HepG2 (cell line): Measurements from ENCODE around the gene RHBDL1. TPM values are rescaled to one million over a fixed set of nuclear protein-coding genes. Genes with fewer than 3 reads are reported as not detected.

Experiments
- ARHGAP35 ChIP-seq: sonication (generic); formaldehyde crosslinking; IDR thresholded peaks from 2 replicates; pipeline ENCODE4 v1.9.0; 2022; ENCODE audit warnings: mild to moderate bottlenecking, inconsistent platforms, moderate library complexity, missing genetic modification reagents, borderline replicate concordance
- GABPA ChIP-seq, 2 experiments: IDR thresholded peaks; 2 replicates each; pipeline ENCODE4 v1.6.1; 2011 to 2016; ENCODE audit warnings: low read depth in 2 of 2, low read length in 1 of 2, missing biosample characterization in 1 of 2, missing genetic modification characterization in 1 of 2
- HIVEP1 ChIP-seq: sonication (generic); formaldehyde crosslinking; IDR thresholded peaks from 2 replicates; pipeline ENCODE4 v1.4.0; 2020; ENCODE audit warnings: mild to moderate bottlenecking, missing genetic modification reagents
- HNRNPH1 ChIP-seq: fragments of 200-400 bp; formaldehyde crosslinking; optimal IDR thresholded peaks from 2 replicates; pipeline ENCODE3; 2017; ENCODE audit warnings: mild to moderate bottlenecking, low read depth, low read length
- HNRNPK ChIP-seq: fragments of 200-400 bp; formaldehyde crosslinking; IDR thresholded peaks from 2 replicates; pipeline ENCODE4 v1.6.1; 2018; ENCODE audit warnings: low read length, low read depth, moderate library complexity, mild to moderate bottlenecking; ENCODE audit not compliant: poor library complexity, severe bottlenecking
- IRF2 ChIP-seq: IDR thresholded peaks from 2 replicates; pipeline ENCODE4 v1.6.1; 2018; ENCODE audit warnings: missing genetic modification reagents, missing compliant biosample characterization
- NKX3-1 ChIP-seq: sonication (generic); formaldehyde crosslinking; IDR thresholded peaks from 2 replicates; pipeline ENCODE4 v1.5.0; 2020; ENCODE audit warnings: missing genetic modification reagents
- RARG ChIP-seq: sonication (generic); formaldehyde crosslinking; IDR thresholded peaks from 2 replicates; pipeline ENCODE4 v1.4.0; 2020; ENCODE audit warnings: low read depth, mild to moderate bottlenecking, missing genetic modification reagents
- SMC3 ChIP-seq: IDR thresholded peaks from 2 replicates; pipeline ENCODE4 v1.6.1; 2011; ENCODE audit warnings: low read length, improper control_type of control experiment
- TBX3 ChIP-seq: fragments of 450-650 bp; IDR thresholded peaks from 2 replicates; pipeline ENCODE4 v1.6.1; 2017; ENCODE audit warnings: antibody characterized with exemption, mild to moderate bottlenecking, inconsistent platforms, borderline replicate concordance
- ZBTB39 ChIP-seq: sonication (generic); formaldehyde crosslinking; IDR thresholded peaks from 2 replicates; pipeline ENCODE4 v1.5.0; 2020; ENCODE audit warnings: missing genetic modification reagents
- ZNF556 ChIP-seq: sonication (generic); formaldehyde crosslinking; IDR thresholded peaks from 2 replicates; pipeline ENCODE4 v1.4.0; 2020; ENCODE audit warnings: mild to moderate bottlenecking, missing genetic modification reagents, borderline replicate concordance
- ZNF577 ChIP-seq: sonication (generic); formaldehyde crosslinking; IDR thresholded peaks from 2 replicates; pipeline ENCODE4 v1.4.0; 2020; ENCODE audit warnings: mild to moderate bottlenecking, low read depth, missing genetic modification reagents, borderline replicate concordance
- ZNF7 ChIP-seq: IDR thresholded peaks from 2 replicates; pipeline ENCODE4 v1.6.1; 2016; ENCODE audit warnings: missing biosample characterization, missing genetic modification reagents
- polyA plus RNA-seq, 8 experiments: library from polyadenylated mRNA; depleted of rRNA in 3 of 8; stranded (reverse) in 7 of 8; unstranded in 1 of 8; fragments of >200 nt; fragmentation: Illumina TruSeq in 4 of 8; extraction: Trizol in 4 of 8; gene quantifications; 2 replicates each; pipeline versions ENCODE4 v1.2.1 to v1.2.3, GENCODE V29; 2011 to 2016; ENCODE audit warnings: low read depth in 4 of 8, missing spikeins in 1 of 8, mixed read lengths in 1 of 8; ENCODE audit not compliant: insufficient read depth in 1 of 8
- total RNA-seq, 5 experiments: library from RNA; depleted of rRNA; stranded (reverse); fragments of >200 nt; fragmentation: Illumina TruSeq; extraction: Trizol; gene quantifications; 2 replicates each; pipeline ENCODE4 v1.2.3, GENCODE V29; 2016; ENCODE audit warnings: low read depth in 1 of 5
- TF ChIP-seq, protein P1 (sequence below): sonication (generic); formaldehyde crosslinking; IDR thresholded peaks from 2 replicates; pipeline ENCODE4 v1.5.1; 2020; ENCODE audit warnings: missing genetic modification reagents, mild to moderate bottlenecking, borderline replicate concordance
- TF ChIP-seq, protein P2 (sequence below): sonication (generic); formaldehyde crosslinking; IDR thresholded peaks from 2 replicates; pipeline ENCODE4 v1.8.0; 2023; ENCODE audit warnings: mild to moderate bottlenecking, missing genetic modification reagents
- TF ChIP-seq, protein P3 (sequence below): sonication (generic); formaldehyde crosslinking; IDR thresholded peaks from 2 replicates; pipeline ENCODE4 v1.8.0; 2022; ENCODE audit warnings: missing genetic modification reagents, mild to moderate bottlenecking, inconsistent platforms, borderline replicate concordance
- TF ChIP-seq, protein P4 (sequence below): sonication (generic); formaldehyde crosslinking; IDR thresholded peaks from 2 replicates; pipeline ENCODE4 v1.5.1; 2020; ENCODE audit warnings: missing genetic modification reagents, mild to moderate bottlenecking, borderline replicate concordance
- TF ChIP-seq, protein P5 (sequence below): sonication (generic); formaldehyde crosslinking; IDR thresholded peaks from 2 replicates; pipeline ENCODE4 v1.4.0; 2020; ENCODE audit warnings: missing genetic modification reagents, borderline replicate concordance

The RHBDL1 gene
- total and polyA plus RNA-seq, 2 of the 13 experiments (the other 11 are each of a cell fraction or from before 2014, with no cell fraction given) = 1.8 to 3.8 TPM

DNA sequence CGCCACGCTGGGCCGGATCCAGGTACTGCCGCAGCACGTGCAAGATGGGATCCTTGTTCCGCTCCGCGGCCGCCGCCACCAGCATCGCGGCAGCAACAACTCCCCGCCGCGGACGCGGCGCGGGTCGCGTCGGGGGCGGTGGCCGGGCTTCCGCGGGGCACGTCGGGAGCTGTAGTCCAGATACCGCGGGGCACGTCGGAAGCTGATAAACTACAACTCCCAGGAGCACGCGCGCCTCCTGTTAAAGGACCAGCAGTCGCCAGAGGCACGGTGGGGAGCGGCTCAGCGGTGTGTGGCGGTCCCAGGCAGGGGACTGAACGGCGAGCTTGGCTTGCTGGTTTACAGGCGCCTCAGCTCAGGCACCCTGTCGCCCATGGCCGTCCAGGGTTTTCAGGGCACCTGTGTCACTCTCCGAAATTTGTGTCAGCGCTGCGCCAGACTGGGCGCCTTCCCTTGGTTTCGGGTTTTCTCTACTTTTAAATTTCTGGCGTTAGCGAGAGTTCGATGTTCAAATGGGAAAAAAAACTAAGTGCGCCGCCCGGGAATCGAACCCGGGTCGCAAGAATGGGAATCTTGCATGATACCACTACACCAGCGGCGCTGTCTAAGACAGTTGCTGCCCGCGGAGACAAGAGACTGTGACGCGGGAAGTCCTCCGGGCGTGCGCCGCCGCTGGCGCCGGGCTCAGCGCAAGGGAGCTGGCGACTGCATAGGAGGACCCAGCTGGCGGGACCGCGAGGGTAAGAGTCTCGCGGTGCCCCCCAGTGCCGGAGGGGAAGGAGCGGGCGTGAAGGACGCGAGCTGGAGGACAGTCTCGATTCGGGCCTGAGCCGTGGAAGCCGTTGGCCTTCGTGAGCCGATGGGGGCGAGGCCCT is 39.0 kb upstream of the RHBDL1 start, which contains the start of gene METTL26 (continued):
- TF ChIP-seq TBX3 = no peak
- TF ChIP-seq ZBTB39 (CRISPR knock-in tag) = peak; percentile 26
- TF ChIP-seq ZNF556 (CRISPR knock-in tag) = peak; percentile 80; the same call in 1 of the 2 replicates
- TF ChIP-seq, protein P1, sequence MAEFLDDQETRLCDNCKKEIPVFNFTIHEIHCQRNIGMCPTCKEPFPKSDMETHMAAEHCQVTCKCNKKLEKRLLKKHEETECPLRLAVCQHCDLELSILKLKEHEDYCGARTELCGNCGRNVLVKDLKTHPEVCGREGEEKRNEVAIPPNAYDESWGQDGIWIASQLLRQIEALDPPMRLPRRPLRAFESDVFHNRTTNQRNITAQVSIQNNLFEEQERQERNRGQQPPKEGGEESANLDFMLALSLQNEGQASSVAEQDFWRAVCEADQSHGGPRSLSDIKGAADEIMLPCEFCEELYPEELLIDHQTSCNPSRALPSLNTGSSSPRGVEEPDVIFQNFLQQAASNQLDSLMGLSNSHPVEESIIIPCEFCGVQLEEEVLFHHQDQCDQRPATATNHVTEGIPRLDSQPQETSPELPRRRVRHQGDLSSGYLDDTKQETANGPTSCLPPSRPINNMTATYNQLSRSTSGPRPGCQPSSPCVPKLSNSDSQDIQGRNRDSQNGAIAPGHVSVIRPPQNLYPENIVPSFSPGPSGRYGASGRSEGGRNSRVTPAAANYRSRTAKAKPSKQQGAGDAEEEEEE = no peak
- no peak for TF ChIP-seq HNRNPK
- TF ChIP-seq, protein P2, sequence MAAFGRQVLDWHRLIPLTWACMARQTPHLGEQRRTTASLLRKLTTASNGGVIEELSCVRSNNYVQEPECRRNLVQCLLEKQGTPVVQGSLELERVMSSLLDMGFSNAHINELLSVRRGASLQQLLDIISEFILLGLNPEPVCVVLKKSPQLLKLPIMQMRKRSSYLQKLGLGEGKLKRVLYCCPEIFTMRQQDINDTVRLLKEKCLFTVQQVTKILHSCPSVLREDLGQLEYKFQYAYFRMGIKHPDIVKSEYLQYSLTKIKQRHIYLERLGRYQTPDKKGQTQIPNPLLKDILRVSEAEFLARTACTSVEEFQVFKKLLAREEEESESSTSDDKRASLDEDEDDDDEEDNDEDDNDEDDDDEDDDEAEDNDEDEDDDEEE (CRISPR knock-in tag) = peak; percentile 94
- no peak for TF ChIP-seq ZNF577 (CRISPR knock-in tag)
- peak; percentile 54; the same call in 1 of the 2 replicates for TF ChIP-seq GABPA (IDR thresholded peaks at IDR 0.05; ENCODE audit: low read depth, low read length)
- peak; percentile 78 for TF ChIP-seq GABPA (CRISPR knock-in tag; IDR thresholded peaks at IDR 0.05; ENCODE audit: low read depth)
- TF ChIP-seq, protein P3, sequence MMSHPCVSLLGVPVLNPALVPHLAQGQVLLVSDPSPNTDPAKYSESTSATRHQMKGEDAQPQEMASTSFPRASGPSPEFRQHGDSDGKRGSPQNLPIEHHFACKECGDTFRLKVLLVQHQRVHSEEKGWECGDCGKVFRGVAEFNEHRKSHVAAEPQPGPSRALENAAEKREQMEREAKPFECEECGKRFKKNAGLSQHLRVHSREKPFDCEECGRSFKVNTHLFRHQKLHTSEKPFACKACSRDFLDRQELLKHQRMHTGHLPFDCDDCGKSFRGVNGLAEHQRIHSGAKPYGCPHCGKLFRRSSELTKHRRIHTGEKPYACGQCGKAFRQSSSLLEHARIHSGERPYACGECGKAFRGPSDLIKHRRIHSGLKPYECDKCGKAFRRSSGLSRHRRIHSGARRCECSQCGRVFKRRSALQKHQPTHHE = peak; percentile 25; the same call in 1 of the 2 replicates
- TF ChIP-seq HNRNPH1 = no peak
- TF ChIP-seq, protein P4, sequence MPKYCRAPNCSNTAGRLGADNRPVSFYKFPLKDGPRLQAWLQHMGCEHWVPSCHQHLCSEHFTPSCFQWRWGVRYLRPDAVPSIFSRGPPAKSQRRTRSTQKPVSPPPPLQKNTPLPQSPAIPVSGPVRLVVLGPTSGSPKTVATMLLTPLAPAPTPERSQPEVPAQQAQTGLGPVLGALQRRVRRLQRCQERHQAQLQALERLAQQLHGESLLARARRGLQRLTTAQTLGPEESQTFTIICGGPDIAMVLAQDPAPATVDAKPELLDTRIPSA (CRISPR knock-in tag) = peak; percentile 38; the same call in 1 of the 2 replicates
- no peak for TF ChIP-seq ZNF7 (CRISPR knock-in tag)
- peak; percentile 88 for TF ChIP-seq IRF2 (CRISPR knock-in tag)
- TF ChIP-seq ARHGAP35 (CRISPR knock-in tag) = 0 out of 2 replicates have a peak, but pooled peaks have one; percentile 93
- TF ChIP-seq HIVEP1 = no peak
- TF ChIP-seq NKX3-1 (CRISPR knock-in tag) = no peak
- no peak for TF ChIP-seq SMC3
- TF ChIP-seq, protein P5, sequence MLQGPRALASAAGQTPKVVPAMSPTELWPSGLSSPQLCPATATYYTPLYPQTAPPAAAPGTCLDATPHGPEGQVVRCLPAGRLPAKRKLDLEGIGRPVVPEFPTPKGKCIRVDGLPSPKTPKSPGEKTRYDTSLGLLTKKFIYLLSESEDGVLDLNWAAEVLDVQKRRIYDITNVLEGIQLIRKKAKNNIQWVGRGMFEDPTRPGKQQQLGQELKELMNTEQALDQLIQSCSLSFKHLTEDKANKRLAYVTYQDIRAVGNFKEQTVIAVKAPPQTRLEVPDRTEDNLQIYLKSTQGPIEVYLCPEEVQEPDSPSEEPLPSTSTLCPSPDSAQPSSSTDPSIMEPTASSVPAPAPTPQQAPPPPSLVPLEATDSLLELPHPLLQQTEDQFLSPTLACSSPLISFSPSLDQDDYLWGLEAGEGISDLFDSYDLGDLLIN (CRISPR knock-in tag) = no peak
- TF ChIP-seq RARG (CRISPR knock-in tag) = no peak
